ENCODE data around the gene TMEM140.
"Not testable (repeated sequence)": the region's sequence is repeated elsewhere in the genome, so short reads cannot be mapped to it uniquely, and the experiment has no call there.

TMEM140 gene

GRCh38 chr7:135211179-135211945 lies 63.5 kb downstream of the TMEM140 start, which contains the start of gene WDR91:
WDR91 (minus strand) TSS chr7:135211526; CDS start chr7:135211502, 24 bp downstream.
- no peak within 1 kb of the TSS for H4K91ac ChIP-seq (ENCODE audit: low read depth, low read length, poor library complexity)
- H2BK15ac ChIP-seq (ENCODE audit: low read length) = peak within 1 kb of the TSS; percentile 81
- H2BK120ac ChIP-seq (ENCODE audit: low read depth, low read length) = no peak within 1 kb of the TSS
- no CpG with 5 or more reads among the region's 82 CpGs for WGBS, 2 donors (ENCODE audit: extremely low coverage in 2 of 2, insufficient read length in 2 of 2, insufficient replicate concordance in 1 of 2)
- H2BK12ac ChIP-seq (ENCODE audit: low read length) = peak within 1 kb of the TSS; percentile 79
- DNase-seq (ENCODE audit: low spot score) = peak; percentile 92
- peaks cover 0 to 9% (median 5%) of the 10 kb centered on the region in 3 experiments for H3K27me3 ChIP-seq (ENCODE audit: control insufficient read depth in 3 of 3, insufficient read depth in 3 of 3, low read depth in 1 of 3, low read length in 3 of 3)
- peak within 1 kb of the TSS; percentile 95 for H3K23ac ChIP-seq (ENCODE audit: low read depth, low read length, poor library complexity)
- peak within 1 kb of the TSS; percentile 93 for H3K9ac ChIP-seq (ENCODE audit: low read depth, low read length, poor library complexity)
- peak within 1 kb of the TSS; percentile 86 for H3K14ac ChIP-seq (ENCODE audit: low read length)
- no peaks in the 10 kb centered on the region for H3K36me3 ChIP-seq (replicated peaks in 1 of 2; ENCODE audit: control insufficient read depth in 2 of 2, insufficient read depth in 2 of 2, low read length in 2 of 2)
- H3K79me1 ChIP-seq (ENCODE audit: low read depth, low read length) = no peaks in the 10 kb centered on the region
- H3K18ac ChIP-seq (ENCODE audit: low read length) = peak within 1 kb of the TSS; percentile 97
- peak within 1 kb of the TSS; percentile 84 to 93 for H3K4me3 ChIP-seq (ENCODE audit: low read length in 2 of 2)
- H3K4me2 ChIP-seq (ENCODE audit: insufficient read depth, low read length, poor library complexity, severe bottlenecking) = peak within 1 kb of the TSS; percentile 81
- no peaks in the 10 kb centered on the region for H3K9me3 ChIP-seq (replicated peaks in 1 of 2; ENCODE audit: control insufficient read depth in 2 of 2, insufficient read depth in 1 of 2, low read depth in 1 of 2, low read length in 2 of 2)
- no peak within 1 kb of the TSS for H4K8ac ChIP-seq (ENCODE audit: low read depth, low read length)
- peaks cover 0 to 4% of the 10 kb centered on the region in 2 donors for H3K4me1 ChIP-seq (ENCODE audit: control insufficient read depth in 2 of 2, insufficient read depth in 1 of 2, low read depth in 1 of 2, low read length in 2 of 2)
- H3K4ac ChIP-seq (ENCODE audit: low read length) = no peak within 1 kb of the TSS
- H2AFZ ChIP-seq (ENCODE audit: low read length) = peak within 1 kb of the TSS; percentile 98
- no peak within 1 kb of the TSS for H2BK5ac ChIP-seq (ENCODE audit: low read length)
- H3K27ac ChIP-seq (replicated peaks; ENCODE audit: low read length) = no peak within 1 kb of the TSS
- no peak within 1 kb of the TSS for H2AK5ac ChIP-seq (ENCODE audit: low read depth, low read length)

GRCh38 chr7:135211946-135212685 lies 64.2 kb downstream of the TMEM140 start:
- not testable (repeated sequence) for H3K23ac ChIP-seq (ENCODE audit: low read depth, low read length, poor library complexity); H4K91ac ChIP-seq (ENCODE audit: low read depth, low read length, poor library complexity); H2BK15ac ChIP-seq (ENCODE audit: low read length); H3K14ac ChIP-seq (ENCODE audit: low read length); H3K79me1 ChIP-seq (ENCODE audit: low read depth, low read length); H2BK5ac ChIP-seq (ENCODE audit: low read length); DNase-seq (ENCODE audit: low spot score); H3K9me3 ChIP-seq (replicated peaks in 1 of 2; ENCODE audit: control insufficient read depth in 2 of 2, insufficient read depth in 1 of 2, low read depth in 1 of 2, low read length in 2 of 2); H2BK12ac ChIP-seq (ENCODE audit: low read length); H3K27ac ChIP-seq (replicated peaks; ENCODE audit: low read length); H4K8ac ChIP-seq (ENCODE audit: low read depth, low read length); H2BK120ac ChIP-seq (ENCODE audit: low read depth, low read length); H3K4me1 ChIP-seq (ENCODE audit: control insufficient read depth in 2 of 2, insufficient read depth in 1 of 2, low read depth in 1 of 2, low read length in 2 of 2); H3K27me3 ChIP-seq (ENCODE audit: control insufficient read depth in 3 of 3, insufficient read depth in 3 of 3, low read depth in 1 of 3, low read length in 3 of 3); H2AK5ac ChIP-seq (ENCODE audit: low read depth, low read length); H3K4ac ChIP-seq (ENCODE audit: low read length); H3K36me3 ChIP-seq (replicated peaks in 1 of 2; ENCODE audit: control insufficient read depth in 2 of 2, insufficient read depth in 2 of 2, low read length in 2 of 2)
- Histone ChIP-seq H3K4me3 (ENCODE audit: low read length in 2 of 2) (peak overlapping the region; percentile 84 to 91), H2AFZ (ENCODE audit: low read length) (peak overlapping the region; percentile 98), H3K4me2 (ENCODE audit: insufficient read depth, low read length, poor library complexity, severe bottlenecking) (peak overlapping the region; percentile 54), H3K9ac (ENCODE audit: low read depth, low read length, poor library complexity) (peak overlapping the region; percentile 86), H3K18ac (ENCODE audit: low read length) (peak overlapping the region; percentile 86)
- no CpG with 5 or more reads among the region's 30 CpGs for WGBS, 2 donors (ENCODE audit: extremely low coverage in 2 of 2, insufficient read length in 2 of 2, insufficient replicate concordance in 1 of 2)

- Histone ChIP-seq H3K27ac (replicated peaks; ENCODE audit: low read length) (no peak overlapping the region), H3K27me3 (ENCODE audit: control insufficient read depth in 3 of 3, insufficient read depth in 3 of 3, low read depth in 1 of 3, low read length in 3 of 3) (peaks cover 0 to 9% (median 5%) of the 10 kb centered on the region in 3 experiments), H3K4me3 (ENCODE audit: low read length in 2 of 2) (no peak overlapping the region), H3K4me2 (ENCODE audit: insufficient read depth, low read length, poor library complexity, severe bottlenecking) (no peak overlapping the region), H2BK12ac (ENCODE audit: low read length) (no peak overlapping the region), H2AFZ (ENCODE audit: low read length) (no peak overlapping the region), H2AK5ac (ENCODE audit: low read depth, low read length) (no peak overlapping the region), H3K4ac (ENCODE audit: low read length) (no peak overlapping the region), H2BK5ac (ENCODE audit: low read length) (no peak overlapping the region), H3K36me3 (replicated peaks in 1 of 2; ENCODE audit: control insufficient read depth in 2 of 2, insufficient read depth in 2 of 2, low read length in 2 of 2) (no peaks in the 10 kb centered on the region), H3K23ac (ENCODE audit: low read depth, low read length, poor library complexity) (no peak overlapping the region), H3K79me1 (ENCODE audit: low read depth, low read length) (no peaks in the 10 kb centered on the region), H4K8ac (ENCODE audit: low read depth, low read length) (no peak overlapping the region), H2BK120ac (ENCODE audit: low read depth, low read length) (no peak overlapping the region), H3K14ac (ENCODE audit: low read length) (no peak overlapping the region), H3K9me3 (replicated peaks in 1 of 2; ENCODE audit: control insufficient read depth in 2 of 2, insufficient read depth in 1 of 2, low read depth in 1 of 2, low read length in 2 of 2) (no peaks in the 10 kb centered on the region), H2BK15ac (ENCODE audit: low read length) (no peak overlapping the region), H3K4me1 (ENCODE audit: control insufficient read depth in 2 of 2, insufficient read depth in 1 of 2, low read depth in 1 of 2, low read length in 2 of 2) (peaks cover 0 to 4% of the 10 kb centered on the region in 2 donors), H3K9ac (ENCODE audit: low read depth, low read length, poor library complexity) (no peak overlapping the region), H4K91ac (ENCODE audit: low read depth, low read length, poor library complexity) (no peak overlapping the region), H3K18ac (ENCODE audit: low read length) (no peak overlapping the region)
- WGBS, 2 donors (ENCODE audit: extremely low coverage in 2 of 2, insufficient read length in 2 of 2, insufficient replicate concordance in 1 of 2) = no CpG with 5 or more reads among the region's 2 CpGs
- no peak for DNase-seq (ENCODE audit: low spot score)
These were observed 66.0 kb downstream of the TMEM140 start for GRCh38 chr7:135213831-135214230.

GRCh38 chr7:135215180-135215579 lies 67.3 kb downstream of the TMEM140 start:
- H2BK12ac ChIP-seq (ENCODE audit: low read length) = no peak overlapping the region
- no peak overlapping the region for H3K18ac ChIP-seq (ENCODE audit: low read length)
- peaks cover 0 to 9% (median 5%) of the 10 kb centered on the region in 3 experiments for H3K27me3 ChIP-seq (ENCODE audit: control insufficient read depth in 3 of 3, insufficient read depth in 3 of 3, low read depth in 1 of 3, low read length in 3 of 3)
- no peak for DNase-seq (ENCODE audit: low spot score)
- peaks cover 0 to 4% of the 10 kb centered on the region in 2 donors for H3K4me1 ChIP-seq (ENCODE audit: control insufficient read depth in 2 of 2, insufficient read depth in 1 of 2, low read depth in 1 of 2, low read length in 2 of 2)
- H3K4me2 ChIP-seq (ENCODE audit: insufficient read depth, low read length, poor library complexity, severe bottlenecking) = no peak overlapping the region
- H2BK5ac ChIP-seq (ENCODE audit: low read length) = no peak overlapping the region
- no peak overlapping the region for H2BK120ac ChIP-seq (ENCODE audit: low read depth, low read length)
- WGBS, 2 donors (ENCODE audit: extremely low coverage in 2 of 2, insufficient read length in 2 of 2, insufficient replicate concordance in 1 of 2) = no CpG with 5 or more reads among the region's 4 CpGs
- H3K27ac ChIP-seq (replicated peaks; ENCODE audit: low read length) = no peak overlapping the region
- no peak overlapping the region for H3K9ac ChIP-seq (ENCODE audit: low read depth, low read length, poor library complexity)
- no peak overlapping the region for H4K8ac ChIP-seq (ENCODE audit: low read depth, low read length)
- H2BK15ac ChIP-seq (ENCODE audit: low read length) = no peak overlapping the region
- H3K9me3 ChIP-seq (replicated peaks in 1 of 2; ENCODE audit: control insufficient read depth in 2 of 2, insufficient read depth in 1 of 2, low read depth in 1 of 2, low read length in 2 of 2) = no peaks in the 10 kb centered on the region
- no peak overlapping the region for H2AFZ ChIP-seq (ENCODE audit: low read length)
- H3K4ac ChIP-seq (ENCODE audit: low read length) = no peak overlapping the region
- no peak overlapping the region for H3K23ac ChIP-seq (ENCODE audit: low read depth, low read length, poor library complexity)
- no peak overlapping the region for H2AK5ac ChIP-seq (ENCODE audit: low read depth, low read length)
- no peaks in the 10 kb centered on the region for H3K36me3 ChIP-seq (replicated peaks in 1 of 2; ENCODE audit: control insufficient read depth in 2 of 2, insufficient read depth in 2 of 2, low read length in 2 of 2)
- no peak overlapping the region for H3K14ac ChIP-seq (ENCODE audit: low read length)
- no peaks in the 10 kb centered on the region for H3K79me1 ChIP-seq (ENCODE audit: low read depth, low read length)
- H4K91ac ChIP-seq (ENCODE audit: low read depth, low read length, poor library complexity) = no peak overlapping the region
- no peak overlapping the region for H3K4me3 ChIP-seq (ENCODE audit: low read length in 2 of 2)
